GM19193 (cell line): ENCODE measurements around the gene RANBP17.

Experiments used
- POLR2A ChIP-seq: IDR thresholded peaks from 4 replicates; pipeline ENCODE4 v1.6.1; 2011; ENCODE audit not compliant: insufficient read depth, insufficient read length; ENCODE audit errors: extremely low read depth

RANBP17 gene

GRCh38 chr5:170860818-170861666 lies 776 bp upstream of the RANBP17 start:
- TF ChIP-seq POLR2A, result no peak

- TF ChIP-seq POLR2A, result no peak
Observed at GRCh38 chr5:170861667-170861916, 226 bp upstream of the RANBP17 start.

- TF ChIP-seq POLR2A, result no peak
Observed at GRCh38 chr5:170863646-170864045, 1.8 kb downstream of the RANBP17 start.

GRCh38 chr5:170865622-170866021 lies 3.8 kb downstream of the RANBP17 start:
- no peak for TF ChIP-seq POLR2A

- TF ChIP-seq POLR2A, result no peak
Observed at GRCh38 chr5:170867825-170868224, 6.0 kb downstream of the RANBP17 start.

- TF ChIP-seq POLR2A, result no peak
Observed at GRCh38 chr5:170874017-170874416, 12.2 kb downstream of the RANBP17 start.

GRCh38 chr5:170875811-170876210 lies 14.0 kb downstream of the RANBP17 start:
- no peak for TF ChIP-seq POLR2A

GRCh38 chr5:170880084-170880483 lies 18.3 kb downstream of the RANBP17 start:
- TF ChIP-seq POLR2A, result no peak

GRCh38 chr5:170882345-170882744 lies 20.5 kb downstream of the RANBP17 start:
- TF ChIP-seq POLR2A, result no peak

GRCh38 chr5:170885256-170885655 lies 23.4 kb downstream of the RANBP17 start:
- TF ChIP-seq POLR2A, result no peak

GRCh38 chr5:170885809-170886208 lies 24.0 kb downstream of the RANBP17 start:
- no peak for TF ChIP-seq POLR2A

- no peak for TF ChIP-seq POLR2A
Observed at GRCh38 chr5:170886210-170886894, 24.5 kb downstream of the RANBP17 start.

- no peak for TF ChIP-seq POLR2A
Observed at GRCh38 chr5:170892196-170892595, 30.4 kb downstream of the RANBP17 start.

GRCh38 chr5:170894665-170895064 lies 32.8 kb downstream of the RANBP17 start:
- no peak for TF ChIP-seq POLR2A

GRCh38 chr5:170896779-170897178 lies 35.0 kb downstream of the RANBP17 start:
- TF ChIP-seq POLR2A, result no peak

GRCh38 chr5:170903075-170903474 lies 41.3 kb downstream of the RANBP17 start:
- no peak for TF ChIP-seq POLR2A

- no peak for TF ChIP-seq POLR2A
Observed at GRCh38 chr5:170907758-170908157, 45.9 kb downstream of the RANBP17 start.

GRCh38 chr5:170913573-170913972 lies 51.8 kb downstream of the RANBP17 start:
- TF ChIP-seq POLR2A, result no peak
